GM18868 (cell line): ENCODE measurements around the gene GJB6.

Experiments used
- ATAC-seq: cut with Tn5 transposase; IDR thresholded peaks from one replicate; pipeline ENCODE4 v1.9.1; 2021; ENCODE audit warnings: mild to moderate bottlenecking, moderate library complexity; ENCODE audit not compliant: unreplicated experiment

Gene GJB6

DNA sequence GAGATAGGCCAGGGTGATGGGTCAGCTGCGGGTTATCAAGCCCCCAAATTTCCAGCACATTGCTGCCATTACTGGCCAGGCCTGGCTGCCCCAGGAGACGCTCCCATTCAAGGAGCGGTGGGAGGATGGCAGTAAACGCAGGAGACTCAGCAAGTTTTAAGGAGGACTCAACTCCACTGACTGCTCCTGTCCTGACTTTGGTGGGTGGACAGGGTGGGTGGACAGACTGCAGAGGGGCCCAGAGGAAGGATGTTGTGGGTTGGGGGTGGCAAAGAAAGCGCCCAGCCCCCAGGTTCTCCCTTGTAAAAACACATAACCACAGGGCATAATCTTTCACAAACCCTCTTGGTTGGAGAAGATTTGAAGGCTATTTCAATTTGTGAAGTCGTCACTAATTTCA is 4.4 kb downstream of the GJB6 start:
- no peak for ATAC-seq

DNA sequence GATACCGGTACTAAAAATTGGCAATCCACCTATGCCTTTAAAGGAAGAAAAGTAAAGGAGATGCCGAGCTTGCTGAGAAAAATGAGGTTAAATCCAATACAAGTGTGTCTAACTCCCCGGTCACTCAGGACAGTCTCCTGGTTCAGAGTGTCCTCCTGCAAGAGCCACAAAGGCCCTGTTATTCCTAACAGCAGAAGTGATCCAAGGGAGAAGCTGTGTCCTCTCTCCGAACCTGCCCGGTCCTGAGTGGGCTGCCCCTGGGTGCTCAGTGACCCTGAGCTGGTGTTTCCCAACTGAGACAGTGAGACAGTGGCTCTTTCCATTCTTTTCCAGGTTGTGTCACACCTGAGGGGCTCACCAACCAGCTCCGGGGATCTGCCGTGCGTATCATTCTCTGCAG is 4.8 kb downstream of the GJB6 start:
- ATAC-seq, result no peak

DNA sequence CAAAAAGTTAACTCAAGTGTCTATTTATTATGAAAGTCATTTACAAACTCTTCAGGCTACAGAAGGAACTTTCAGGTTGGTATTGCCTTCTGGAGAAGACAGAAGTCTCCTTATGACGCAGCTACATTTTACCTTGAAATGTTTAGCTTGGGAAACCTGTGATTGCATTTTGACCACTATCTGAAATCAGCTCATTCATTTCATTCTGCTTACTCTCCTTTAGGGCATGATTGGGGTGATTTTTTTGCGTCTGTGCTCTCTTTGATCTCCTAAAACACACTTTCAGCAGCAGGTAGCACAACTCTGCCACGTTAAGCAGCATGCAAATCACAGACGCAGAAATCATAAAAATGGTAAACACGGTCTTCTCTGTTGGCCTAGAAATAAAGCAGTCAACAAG is 9.6 kb downstream of the GJB6 start:
- no peak for ATAC-seq

DNA sequence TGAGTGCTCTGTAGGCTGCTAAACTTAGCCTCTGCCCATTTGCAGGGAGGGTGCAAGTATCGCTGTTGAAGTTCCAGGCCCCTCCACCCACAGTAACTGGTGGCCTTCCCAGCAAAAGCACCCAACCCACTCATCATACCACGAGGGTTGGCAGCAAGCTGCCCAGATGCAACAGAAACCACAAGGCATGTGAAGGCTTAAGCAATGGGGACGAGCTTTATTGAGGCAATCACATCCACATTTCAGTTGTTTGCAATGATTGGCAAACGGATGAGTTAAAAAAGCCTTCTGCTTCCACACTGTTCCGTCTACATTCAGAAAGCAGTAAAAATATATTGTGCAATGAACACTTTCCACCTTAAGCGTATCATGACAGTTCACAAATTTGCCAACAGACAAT is 10.3 kb downstream of the GJB6 start:
- ATAC-seq, result no peak

DNA sequence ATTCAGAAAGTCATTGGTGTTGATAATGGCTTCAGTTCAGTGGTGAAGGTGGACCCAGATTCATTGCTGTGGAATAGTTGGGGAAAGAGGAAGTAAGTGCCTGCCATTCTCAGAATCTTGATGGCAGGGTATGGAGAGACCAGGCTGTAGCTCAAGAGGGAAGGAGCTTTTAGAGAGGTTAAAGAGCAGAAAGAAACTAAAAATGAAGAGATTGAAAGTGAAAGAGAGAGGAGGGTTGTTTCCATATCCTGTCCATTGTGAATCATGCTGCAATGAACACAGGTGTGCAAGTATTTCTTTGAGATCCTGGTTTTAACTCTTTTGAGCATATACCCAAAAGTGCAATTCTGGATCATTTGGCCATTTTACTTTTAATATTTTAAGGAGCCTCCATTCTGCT is 12.5 kb downstream of the GJB6 start:
- ATAC-seq, result peak; percentile 62

DNA sequence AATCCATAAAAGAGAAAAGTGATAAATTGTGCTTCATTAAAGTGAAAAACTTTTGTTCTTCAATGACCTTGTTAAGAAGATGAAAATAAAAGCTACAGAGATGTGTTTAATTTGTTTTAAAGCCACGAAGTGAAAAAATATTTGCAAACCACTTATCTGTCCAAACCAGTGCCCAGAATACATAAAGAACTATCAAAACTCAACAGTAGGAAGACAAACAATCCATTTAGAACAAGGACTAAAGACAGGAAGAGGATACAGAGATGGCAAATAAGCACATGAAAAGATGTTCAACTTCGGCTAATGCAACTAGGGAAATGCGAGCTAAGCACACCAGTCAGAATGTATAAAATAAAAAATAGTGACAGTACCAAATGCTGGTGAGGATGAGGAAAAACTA is 15.0 kb downstream of the GJB6 start:
- ATAC-seq, result no peak

DNA sequence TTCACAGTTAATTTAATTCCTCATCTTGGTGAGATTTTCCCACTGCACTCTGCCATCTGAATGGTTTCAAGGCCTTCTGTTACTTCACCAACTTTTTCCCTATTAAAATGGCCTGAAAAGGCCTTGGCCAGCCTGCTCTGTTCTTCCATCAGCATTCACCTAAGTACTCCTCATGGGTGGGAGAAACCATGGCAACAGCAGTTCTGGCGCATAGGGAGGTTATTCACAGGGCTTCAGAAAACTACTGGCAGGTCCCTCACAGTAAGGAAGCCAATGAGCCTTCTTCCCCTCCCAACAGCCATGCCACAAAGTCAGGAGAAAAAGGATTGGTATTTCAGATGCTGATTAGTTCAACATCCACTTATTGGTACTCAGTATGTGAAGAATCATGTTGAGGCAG is 22.2 kb downstream of the GJB6 start:
- ATAC-seq, result no peak

DNA sequence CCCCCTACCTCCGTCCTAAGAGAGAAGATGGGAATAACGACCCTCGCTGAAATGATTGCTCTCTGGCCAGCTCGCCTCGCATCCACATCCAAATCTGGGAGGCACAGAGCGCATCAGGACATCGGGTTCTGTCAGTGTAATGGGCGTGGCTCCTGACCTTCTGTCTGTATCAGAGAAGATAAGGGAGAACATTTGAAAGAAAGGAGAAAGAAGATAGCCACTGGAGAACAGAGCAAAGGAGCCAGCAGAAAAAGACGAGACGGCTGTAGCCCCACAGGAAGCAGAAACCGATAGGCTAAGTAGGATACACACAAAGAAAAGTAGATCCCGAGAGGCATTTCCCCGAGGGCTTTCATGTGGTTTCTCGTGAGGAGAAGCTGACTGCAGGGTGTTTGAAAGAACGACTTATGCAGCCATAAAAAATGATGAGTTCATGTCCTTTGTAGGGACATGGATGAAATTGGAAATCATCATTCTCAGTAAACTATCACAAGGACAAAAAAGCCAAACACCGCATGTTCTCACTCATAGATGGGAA is 25.4 kb downstream of the GJB6 start:
- no peak for ATAC-seq

DNA sequence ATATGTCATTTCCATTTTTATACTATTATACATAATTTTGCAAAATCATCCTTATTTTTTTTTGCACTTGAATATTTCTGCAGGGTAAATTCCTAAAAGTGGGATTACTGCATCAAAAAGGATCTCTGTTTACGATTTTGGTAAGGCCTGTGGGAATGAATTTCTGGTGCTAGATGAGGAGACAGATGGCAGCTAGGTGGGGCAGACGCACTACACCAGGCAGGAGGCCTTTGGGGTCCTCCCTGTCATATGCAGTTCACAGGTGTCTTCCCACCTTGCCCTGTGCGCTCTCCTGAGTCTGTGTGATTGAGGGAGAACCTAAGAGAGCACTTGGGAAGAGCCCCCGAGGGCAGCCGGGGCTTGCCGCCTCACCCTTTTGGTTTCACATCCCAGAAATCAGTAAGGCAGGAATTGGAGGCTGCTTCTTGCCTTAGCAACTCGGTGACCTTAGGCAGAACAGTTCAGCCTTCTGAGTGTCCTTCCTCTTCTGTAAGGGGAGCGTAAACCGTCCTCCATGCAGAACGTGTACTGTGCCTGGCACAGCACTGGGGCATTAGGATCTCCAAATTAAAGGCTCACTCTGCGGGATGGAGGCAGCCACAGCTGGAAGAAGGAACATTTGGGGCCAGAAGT is 25.9 kb downstream of the GJB6 start:
- ATAC-seq, result no peak

DNA sequence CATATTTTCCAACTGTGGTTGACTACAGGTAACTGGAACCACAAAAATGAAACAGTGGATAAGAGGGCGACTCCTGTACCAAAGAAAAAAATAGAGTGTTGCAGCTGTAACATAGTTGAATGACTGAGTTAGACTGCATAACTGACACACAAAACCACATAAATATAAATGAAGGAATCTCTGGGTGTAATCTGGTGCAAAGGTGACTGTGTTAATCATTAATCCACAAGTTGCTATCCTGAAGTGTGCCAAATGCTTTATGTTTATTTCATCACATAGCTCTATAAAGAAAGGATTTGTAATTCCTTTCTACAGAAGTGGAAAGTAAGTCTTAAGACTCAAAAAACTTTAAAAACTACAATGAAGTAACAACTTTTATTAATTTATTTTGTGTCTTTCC is 33.3 kb downstream of the GJB6 start:
- no peak for ATAC-seq

DNA sequence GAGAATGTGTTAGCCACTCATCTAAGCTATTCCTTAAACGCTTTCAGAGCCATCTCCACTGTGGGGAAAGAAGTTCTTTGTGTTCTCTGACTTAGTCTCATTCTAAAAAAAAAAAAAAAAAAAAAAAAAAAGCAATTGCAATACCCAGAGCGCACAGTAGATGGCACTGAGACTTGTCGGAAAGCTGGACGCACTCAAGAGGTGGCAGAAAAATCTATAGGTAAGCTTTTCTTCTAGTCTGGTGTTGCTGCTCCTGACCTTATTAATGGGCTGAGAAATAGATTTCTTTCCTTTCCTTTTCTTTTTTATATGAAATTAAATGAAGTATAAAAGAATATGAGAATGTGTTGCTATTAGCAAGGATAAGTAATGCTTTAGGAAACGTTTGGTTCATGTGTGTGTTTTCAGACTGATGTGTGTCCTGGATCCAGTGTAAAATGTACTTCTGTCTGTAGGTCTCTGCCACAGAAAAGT is 34.7 kb downstream of the GJB6 start:
- no peak for ATAC-seq

DNA sequence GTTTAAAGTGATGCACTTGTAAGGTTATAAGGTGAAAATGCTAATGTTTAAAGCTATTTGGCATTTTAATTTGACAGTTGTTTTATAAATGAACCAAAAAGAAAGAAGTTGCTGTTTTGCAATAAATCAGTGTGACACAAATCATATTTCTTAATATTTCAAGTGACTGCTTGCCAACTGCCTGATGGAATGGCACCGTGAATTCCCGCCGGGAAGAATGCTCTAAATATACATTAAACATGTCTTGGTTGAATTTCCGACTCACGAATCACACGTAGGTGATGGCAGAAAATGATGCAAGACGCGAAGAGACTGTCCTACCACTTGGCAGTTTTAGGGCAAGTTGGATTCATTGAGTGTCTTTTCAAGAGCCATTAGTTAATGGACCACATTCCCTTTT is 36.3 kb downstream of the GJB6 start:
- ATAC-seq, result no peak

DNA sequence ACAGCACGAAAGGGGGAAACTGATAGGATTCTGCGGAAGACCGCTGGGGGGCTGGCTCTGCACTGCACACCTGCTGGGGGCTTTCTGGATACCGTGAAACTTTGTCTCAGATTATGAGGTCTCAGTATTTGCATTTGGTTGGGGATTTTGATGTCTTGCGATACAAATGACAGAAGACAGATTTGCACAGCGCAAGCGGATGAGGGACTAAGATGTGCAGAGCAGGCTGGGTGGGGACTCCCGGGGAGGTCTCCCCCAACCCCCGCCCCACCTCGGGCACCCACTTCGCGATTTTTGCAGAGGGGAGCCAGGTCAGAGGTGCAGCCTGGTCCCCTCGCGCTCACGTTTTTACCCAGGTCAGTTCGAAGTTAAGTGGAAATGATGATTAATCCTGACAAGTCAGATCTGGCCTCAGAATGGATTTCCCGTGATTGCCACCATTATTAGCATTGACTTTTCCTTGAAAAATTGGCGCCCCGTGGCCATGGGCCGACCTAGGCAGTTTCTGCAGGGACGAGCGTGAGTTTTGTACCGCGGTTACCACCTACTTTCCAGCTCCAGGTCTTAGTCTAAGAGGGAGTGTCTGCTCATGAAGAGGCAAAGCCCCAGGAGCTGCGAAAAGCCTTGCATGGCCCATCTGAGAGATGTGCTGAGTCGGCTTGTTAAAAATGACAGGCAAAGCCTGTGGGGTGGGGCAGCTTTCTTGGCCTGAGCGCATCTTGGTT is 38.0 kb downstream of the GJB6 start:
- ATAC-seq, result no peak

DNA sequence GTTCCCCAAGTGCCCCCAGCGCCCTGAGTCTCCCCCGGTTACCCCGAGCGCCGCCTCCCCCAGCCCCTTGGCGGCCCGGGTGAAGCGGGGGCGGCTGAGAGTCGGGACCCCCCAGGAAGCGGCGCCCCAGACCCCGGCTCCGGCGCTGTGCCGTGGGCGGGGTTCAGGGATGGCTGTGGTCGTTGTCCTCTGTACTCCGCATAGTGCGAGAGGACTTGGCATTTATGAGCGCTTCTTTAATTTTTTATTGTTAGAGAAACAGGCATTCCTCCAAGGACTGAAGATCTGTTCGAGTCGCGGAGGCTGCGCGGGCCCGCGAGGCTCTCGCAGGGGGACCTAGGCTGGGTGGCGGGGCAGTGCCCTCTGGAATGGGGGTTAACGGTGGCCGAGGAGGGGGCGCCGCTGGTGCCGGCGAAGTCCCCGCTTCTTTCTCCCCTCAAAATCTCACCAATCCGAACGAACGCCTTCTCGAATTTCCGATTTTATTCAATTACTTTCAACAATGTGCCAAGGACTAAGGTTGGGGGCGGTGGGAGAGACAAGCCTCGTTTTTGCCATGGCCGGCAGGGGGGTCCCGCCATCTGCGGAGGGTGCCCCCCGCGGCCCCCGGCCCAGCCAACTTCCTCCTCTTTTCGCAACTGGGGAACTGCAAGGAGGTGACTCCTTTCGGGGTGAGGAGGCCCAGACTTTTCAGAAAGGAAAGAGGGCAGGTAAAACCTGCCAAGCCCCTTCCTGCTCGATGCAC is 38.8 kb downstream of the GJB6 start:
- no peak for ATAC-seq

DNA sequence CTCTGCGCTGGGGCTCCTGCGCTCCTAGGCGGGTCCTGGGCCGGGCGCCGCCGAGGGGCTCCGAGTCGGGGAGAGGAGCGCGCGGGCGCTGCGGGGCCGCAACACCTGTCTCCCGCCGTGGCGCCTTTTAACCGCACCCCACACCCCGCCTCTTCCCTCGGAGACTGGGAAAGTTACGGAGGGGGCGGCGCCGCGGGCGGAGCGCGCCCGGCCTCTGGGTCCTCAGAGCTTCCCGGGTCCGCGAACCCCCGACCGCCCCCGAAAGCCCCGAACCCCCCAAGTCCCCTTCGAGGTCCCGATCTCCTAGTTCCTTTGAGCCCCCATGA is 39.3 kb downstream of the GJB6 start, which contains the start of gene GJB2:
Gene GJB2 (minus strand): TSS at position 103 of the 326 bp plus-strand sequence. CDS start 3,357 bp downstream, outside the sequence.
- no peak for ATAC-seq

DNA sequence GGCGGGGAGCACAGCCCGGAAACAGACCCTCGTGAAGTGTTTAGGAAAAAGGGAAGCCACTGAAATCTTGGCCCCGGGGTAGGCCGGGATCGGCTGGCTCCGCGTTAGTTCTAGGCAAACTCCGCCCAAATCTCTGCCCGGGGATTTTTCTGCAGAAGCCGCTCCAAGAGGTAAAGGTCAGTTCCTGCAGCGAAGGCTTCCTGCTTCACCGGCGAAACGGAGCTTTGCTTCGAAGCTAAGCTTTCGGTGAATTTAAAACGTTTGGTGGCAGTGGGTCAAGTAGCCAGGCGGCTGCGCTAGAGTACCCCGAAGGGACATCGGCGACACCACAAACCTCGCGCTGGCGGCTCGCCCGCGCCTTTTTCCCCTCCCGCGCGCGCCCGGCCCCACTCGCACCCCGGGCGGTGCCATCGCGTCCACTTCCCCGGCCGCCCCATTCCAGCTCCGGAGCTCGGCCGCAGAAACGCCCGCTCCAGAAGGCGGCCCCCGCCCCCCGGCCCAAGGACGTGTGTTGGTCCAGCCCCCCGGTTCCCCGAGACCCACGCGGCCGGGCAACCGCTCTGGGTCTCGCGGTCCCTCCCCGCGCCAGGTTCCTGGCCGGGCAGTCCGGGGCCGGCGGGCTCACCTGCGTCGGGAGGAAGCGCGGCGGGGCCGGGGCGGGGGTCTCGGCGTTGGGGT is 39.8 kb downstream of the GJB6 start:
- ATAC-seq, result no peak

DNA sequence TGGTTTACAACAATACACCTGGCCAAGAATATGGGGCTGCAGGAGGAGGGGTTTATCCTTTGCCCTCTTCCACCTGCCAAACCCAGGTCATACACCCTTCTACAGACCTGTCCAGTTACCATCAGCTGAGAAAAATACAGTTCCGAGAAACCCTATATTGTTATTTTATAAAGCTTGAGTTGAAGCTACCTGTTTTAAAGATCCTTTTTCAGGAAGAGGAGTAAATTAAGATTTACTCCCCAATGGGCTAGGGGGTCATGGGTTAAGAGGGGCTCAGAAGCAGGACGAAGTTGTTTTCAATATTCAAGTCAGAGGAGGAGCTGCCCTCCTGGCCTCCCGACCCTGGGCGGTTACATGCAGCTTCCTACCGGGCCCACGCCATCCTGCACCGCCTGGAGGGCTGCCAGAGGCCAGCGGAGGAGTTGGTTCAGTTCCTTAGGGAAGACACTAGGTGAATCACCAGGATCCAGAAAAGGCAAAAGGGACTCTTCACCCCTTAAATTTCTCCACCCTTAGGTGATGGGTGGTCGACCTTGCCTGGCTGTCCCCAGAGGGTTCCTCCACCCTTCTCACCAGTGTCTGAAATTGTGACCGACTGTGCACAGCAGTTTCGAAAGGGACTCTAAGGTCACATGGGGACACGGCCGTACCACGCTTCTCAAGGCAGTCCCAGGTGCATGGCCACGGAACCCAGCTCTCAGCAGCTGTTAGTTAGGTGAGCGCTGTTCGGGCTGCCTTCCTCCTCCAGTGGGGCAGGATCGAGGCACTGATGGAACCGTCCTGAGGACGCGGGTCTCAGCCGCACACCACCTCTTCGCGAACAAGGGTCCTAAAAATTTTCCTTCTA is 40.6 kb downstream of the GJB6 start:
- no peak for ATAC-seq

DNA sequence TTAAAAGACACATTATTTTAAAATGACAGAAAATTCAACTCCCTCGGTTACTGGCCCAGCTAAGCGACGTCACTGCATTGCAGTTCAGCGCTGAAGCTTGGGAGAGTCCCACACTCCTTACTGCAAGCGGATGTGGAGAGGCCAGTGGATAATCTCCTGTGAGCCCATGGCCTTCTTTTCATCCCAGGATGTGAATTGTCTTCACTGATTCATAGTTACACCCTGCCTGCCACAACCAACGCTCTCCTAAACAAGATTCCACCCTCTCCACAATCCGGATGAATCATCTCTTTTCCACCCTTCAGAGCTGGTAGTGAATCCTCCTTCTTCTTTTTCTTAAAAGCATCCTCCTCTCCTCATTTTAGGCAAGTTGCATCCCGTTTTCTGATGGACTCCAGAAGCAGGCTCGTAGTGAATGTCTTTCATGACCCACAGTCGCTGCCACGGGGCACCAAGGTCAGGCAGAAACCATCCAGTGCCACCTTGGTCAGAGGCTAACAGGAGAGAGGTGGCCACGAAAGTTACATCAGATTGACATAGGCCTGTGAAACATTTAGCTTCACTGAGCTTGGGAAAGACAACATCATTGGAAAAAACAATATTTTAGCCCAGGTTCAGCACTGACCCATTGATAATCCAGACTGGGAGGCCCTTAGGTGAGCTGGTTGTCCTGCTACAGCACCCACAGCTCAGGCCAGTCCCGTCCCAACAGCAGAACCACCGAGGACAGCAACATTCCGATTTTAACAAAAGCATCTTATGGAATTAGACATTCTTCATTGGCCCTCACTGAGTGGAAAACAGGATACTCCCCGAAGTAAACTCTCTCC is 41.4 kb downstream of the GJB6 start:
- ATAC-seq, result no peak

DNA sequence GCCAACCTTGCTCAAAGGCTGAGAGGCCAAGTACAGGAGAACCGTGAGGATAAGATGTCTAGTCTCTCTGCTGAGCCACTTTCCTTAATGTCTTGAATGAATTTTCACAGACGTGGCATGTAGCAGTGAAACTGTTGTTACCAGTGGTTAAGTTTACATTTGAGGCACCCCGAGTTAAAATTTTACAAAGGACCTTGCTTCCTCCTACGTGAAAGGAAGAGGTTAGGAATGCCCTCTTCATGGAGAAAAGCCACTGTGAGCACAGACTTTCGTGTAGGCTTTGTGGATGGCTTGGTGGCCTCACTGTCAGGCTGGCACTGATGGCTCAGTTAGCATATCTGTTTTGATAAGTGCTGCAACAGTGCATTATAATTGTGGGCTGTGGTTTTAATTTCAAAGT is 42.0 kb downstream of the GJB6 start:
- no peak for ATAC-seq
